HG02970 (cell line): ENCODE data around the gene SOCS1.

ENCODE experiments used
- ATAC-seq: cut with Tn5 transposase; IDR thresholded peaks from one replicate; pipeline ENCODE4 v1.9.1; 2021; ENCODE audit warnings: mild to moderate bottlenecking, moderate library complexity, moderate number of reproducible peaks; ENCODE audit not compliant: unreplicated experiment, low FRiP score

SOCS1 gene

GRCh38 chr16:11264155-11264832 lies 8.3 kb upstream of the SOCS1 start:
- no peak for ATAC-seq

GRCh38 chr16:11263737-11264136 lies 7.7 kb upstream of the SOCS1 start:
- no peak for ATAC-seq

GRCh38 chr16:11262915-11263314 lies 6.9 kb upstream of the SOCS1 start:
- no peak for ATAC-seq

GRCh38 chr16:11260596-11260966 lies 4.6 kb upstream of the SOCS1 start:
- no peak for ATAC-seq

- no peak for ATAC-seq
Observed at GRCh38 chr16:11259655-11260595, 3.9 kb upstream of the SOCS1 start.

- ATAC-seq = no peak
Observed at GRCh38 chr16:11258553-11259492, 2.8 kb upstream of the SOCS1 start.

GRCh38 chr16:11257131-11257938 lies 1.3 kb upstream of the SOCS1 start:
- no peak for ATAC-seq

- ATAC-seq = no peak
Observed at GRCh38 chr16:11256661-11257130, 692 bp upstream of the SOCS1 start.

- peak; percentile 5 for ATAC-seq
Observed at GRCh38 chr16:11254913-11255736, 879 bp downstream of the SOCS1 start.

GRCh38 chr16:11253995-11254912 lies 1.8 kb downstream of the SOCS1 start:
- ATAC-seq = no peak

- ATAC-seq = no peak
Observed at GRCh38 chr16:11253009-11253994, 2.7 kb downstream of the SOCS1 start.

GRCh38 chr16:11252482-11252931 lies 3.5 kb downstream of the SOCS1 start:
- ATAC-seq = no peak

- no peak for ATAC-seq
Observed at GRCh38 chr16:11251525-11252481, 4.2 kb downstream of the SOCS1 start.

- ATAC-seq = no peak
Observed at GRCh38 chr16:11250786-11251524, 5.0 kb downstream of the SOCS1 start.
